ENCODE data around the gene RRM2. TPM values are rescaled to one million over a fixed set of nuclear protein-coding genes. Genes with fewer than 3 reads are reported as not detected.

Gene RRM2
- total RNA-seq, 1 experiment from 2014 or later, result 163 TPM

- Histone ChIP-seq H2BK5ac (ENCODE audit: insufficient read length, low read length) (no peak overlapping the region), H3K4ac (ENCODE audit: low read depth, low read length) (no peak overlapping the region), H3K4me2 (ENCODE audit: insufficient read depth, insufficient read length, low read length) (no peak overlapping the region), H4K5ac (ENCODE audit: insufficient read length, low read depth, low read length) (no peak overlapping the region), H3K14ac (ENCODE audit: insufficient read depth, low read length) (no peak overlapping the region), H3K79me2 (ENCODE audit: insufficient read depth, low read length) (no peaks in the 10 kb centered on the region), H3T11ph (ENCODE audit: low read length) (no peak overlapping the region), H4K8ac (replicated peaks; ENCODE audit: insufficient read length, low read depth, low read length) (no peak overlapping the region), H3K18ac (ENCODE audit: insufficient read length, low read depth, low read length) (no peak overlapping the region), H2AFZ (ENCODE audit: low read length) (no peak overlapping the region), H3K56ac (ENCODE audit: insufficient read length, low read depth, low read length) (no peak overlapping the region), H3K79me1 (ENCODE audit: insufficient read depth, low read depth, low read length, poor library complexity, severe bottlenecking) (no peaks in the 10 kb centered on the region), H4K91ac (ENCODE audit: insufficient read length, low read depth, low read length) (no peak overlapping the region), H4K20me1 (ENCODE audit: control insufficient read depth, insufficient read depth, insufficient read length) (no peaks in the 10 kb centered on the region), H3K27me3 (ENCODE audit: insufficient read depth, low read length) (no peaks in the 10 kb centered on the region), H3K4me1 (ENCODE audit: insufficient read depth, low read length) (no peaks in the 10 kb centered on the region), H3K9ac (ENCODE audit: extremely low read depth, insufficient read length, low read length) (no peak overlapping the region), H2BK15ac (ENCODE audit: low read depth, low read length) (no peak overlapping the region), H3K23me2 (ENCODE audit: insufficient read length, low read depth, low read length, poor library complexity, severe bottlenecking) (no peaks in the 10 kb centered on the region), H3K23ac (ENCODE audit: insufficient read length, low read depth, low read length) (no peak overlapping the region), H3K27ac (ENCODE audit: insufficient read length, low read depth, low read length) (no peak overlapping the region), H2BK12ac (ENCODE audit: insufficient read length, low read depth, low read length) (no peak overlapping the region), H2BK120ac (ENCODE audit: low read depth, low read length, poor library complexity, severe bottlenecking) (no peak overlapping the region), H2BK20ac (ENCODE audit: low read depth, low read length, poor library complexity, severe bottlenecking) (no peak overlapping the region), H3K9me3 (ENCODE audit: control insufficient read depth, low read depth, low read length) (no peaks in the 10 kb centered on the region), H2AK5ac (ENCODE audit: insufficient read length, low read length) (no peak overlapping the region)
- TF ChIP-seq CTCF (conservative IDR thresholded peaks at IDR 0.05), result no peak
- no peak overlapping the region for H3K27ac Mint-ChIP-seq
- peaks cover 11 to 48% (median 39%) of the 10 kb centered on the region in 3 experiments; a peak in 6 of 7 replicates for H3K36me3 Mint-ChIP-seq (ENCODE audit: insufficient read depth in 1 of 3, low read depth in 3 of 3)
- no peak overlapping the region for H3K4me3 Mint-ChIP-seq
- no peaks in the 10 kb centered on the region for H3K27me3 Mint-ChIP-seq (ENCODE audit: low read depth)
- DNase-seq, result no peak
- H3K4me1 Mint-ChIP-seq, result no peaks in the 10 kb centered on the region
- H3K9me3 Mint-ChIP-seq, result no peaks in the 10 kb centered on the region
Measured at GRCh38 chr2:10148268-10148667, 25.7 kb downstream of the RRM2 start.
